Gastroesophageal sphincter (tissue), 3 donors: Measurements from ENCODE around the gene FPR1.

ENCODE experiments used
- CTCF ChIP-seq, 4 experiments: fragments of 200-600 bp in 2 of 4; fragments of 450-650 bp in 2 of 4; sonication (generic) in 1 of 4; IDR thresholded peaks; one replicate each; pipeline ENCODE4 v1.5.1; 2017 to 2019; ENCODE audit warnings: antibody characterized with exemption in 4 of 4, mild to moderate bottlenecking in 2 of 4, moderate library complexity in 2 of 4
- EP300 ChIP-seq: sonication (generic); formaldehyde crosslinking; IDR thresholded peaks from one replicate; pipeline ENCODE4 v1.6.1; 2017; ENCODE audit warnings: antibody characterized with exemption, mild to moderate bottlenecking
- POLR2A ChIP-seq, 2 donors: fragments of 450-650 bp; IDR thresholded peaks; one replicate each; pipeline ENCODE4 v1.6.1; 2017; ENCODE audit warnings: antibody characterized with exemption in 2 of 2, mild to moderate bottlenecking in 2 of 2, moderate library complexity in 1 of 2
- POLR2AphosphoS5 ChIP-seq: sonication (generic); formaldehyde crosslinking; IDR thresholded peaks from one replicate; pipeline ENCODE4 v1.6.1; 2017; ENCODE audit warnings: antibody characterized with exemption

DNA sequence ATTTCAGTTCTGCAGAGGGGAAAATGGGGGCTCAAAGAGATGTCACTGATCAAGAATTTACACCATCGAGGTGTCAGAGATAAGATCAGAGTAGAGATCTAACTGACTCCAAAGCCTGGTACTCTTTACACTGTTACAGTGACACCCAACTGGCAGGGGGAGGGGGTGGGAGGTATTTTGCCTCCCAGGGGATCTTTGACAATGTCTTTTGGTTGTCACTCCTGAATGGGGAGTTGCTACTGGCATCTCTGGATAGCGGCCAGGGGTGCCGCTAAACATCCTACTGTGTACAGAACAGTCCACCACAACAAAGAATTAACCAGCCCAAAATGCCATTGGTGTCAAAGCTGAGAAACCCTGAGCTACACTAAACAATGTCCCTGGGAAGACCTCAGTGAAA is 46.4 kb upstream of the FPR1 start:
- TF ChIP-seq CTCF (IDR thresholded peaks at IDR 0.05) (no peak), POLR2AphosphoS5 (no peak), EP300 (no peak), POLR2A (IDR thresholded peaks at IDR 0.05) (no peak)
